Effector memory CD4-positive, alpha-beta T cell (primary cell): ENCODE data around the gene TTC3.
"Not testable (repeated sequence)": the region's sequence is repeated elsewhere in the genome, so short reads cannot be mapped to it uniquely, and the experiment has no call there.

Source experiments
- DNase-seq, 3 donors: peaks; one replicate each; pipeline ENCODE4 v3.0.0-alpha.2; 2020
- H3K27ac ChIP-seq: 2 replicates; pipeline ENCODE4 v1.7.0; 2013; ENCODE audit warnings: mild to moderate bottlenecking, low read length, moderate library complexity; ENCODE audit not compliant: insufficient read depth, poor library complexity, severe bottlenecking
- H3K27me3 ChIP-seq: replicated peaks from 2 replicates; pipeline ENCODE4 v1.7.0; 2013; ENCODE audit warnings: mild to moderate bottlenecking, low read length; ENCODE audit not compliant: insufficient read depth, control insufficient read depth, poor library complexity, severe bottlenecking
- H3K36me3 ChIP-seq: 2 replicates; pipeline ENCODE4 v1.7.0; 2013; ENCODE audit warnings: mild to moderate bottlenecking, low read length, moderate library complexity; ENCODE audit not compliant: control insufficient read depth, insufficient read depth
- H3K4me1 ChIP-seq: 2 replicates; pipeline ENCODE4 v1.7.0; 2013; ENCODE audit warnings: low read length, mild to moderate bottlenecking; ENCODE audit not compliant: control insufficient read depth, insufficient read depth, poor library complexity, severe bottlenecking
- H3K4me3 ChIP-seq: 2 replicates; pipeline ENCODE4 v1.7.0; 2013; ENCODE audit warnings: low read length, low read depth, mild to moderate bottlenecking; ENCODE audit not compliant: insufficient read depth, poor library complexity, severe bottlenecking
- H3K9me3 ChIP-seq: 2 replicates; pipeline ENCODE4 v1.7.0; 2013; ENCODE audit warnings: mild to moderate bottlenecking, low read length, moderate library complexity; ENCODE audit not compliant: control insufficient read depth

The TTC3 gene

DNA sequence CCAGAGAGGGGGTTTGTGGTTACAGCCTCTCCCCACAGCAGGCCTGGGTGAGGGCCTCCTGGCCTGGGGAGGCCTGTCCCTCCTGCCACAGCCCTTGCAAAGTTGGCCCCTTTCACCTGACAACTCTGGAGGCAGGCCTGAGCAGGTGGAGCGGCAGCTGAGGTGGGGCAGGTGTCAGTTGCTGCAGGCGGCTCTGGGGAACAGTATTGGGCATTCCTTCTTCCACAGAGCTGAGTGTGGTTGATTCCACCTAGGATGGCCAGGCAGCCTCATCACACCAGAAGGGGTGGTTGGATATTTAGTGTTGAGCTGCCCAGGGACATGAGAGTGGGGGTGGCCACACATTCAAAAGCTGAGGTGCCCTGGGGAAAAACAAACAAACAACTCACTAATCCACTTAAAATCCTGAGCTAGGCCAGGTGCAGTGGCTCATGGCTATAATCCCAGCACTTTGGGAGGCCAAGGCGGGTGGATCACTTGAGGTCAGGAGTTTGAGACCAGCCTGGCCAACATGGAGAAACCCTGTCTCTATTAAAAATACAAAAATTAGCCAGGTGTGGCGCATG, 31.3 kb upstream of the TTC3 start:
- Histone ChIP-seq H3K4me1 (peaks cover 4% of the 10 kb centered on the region), H3K27ac (no peak overlapping the region), H3K9me3 (no peaks in the 10 kb centered on the region), H3K27me3 (no peaks in the 10 kb centered on the region), H3K4me3 (no peak overlapping the region), H3K36me3 (no peaks in the 10 kb centered on the region)
- DNase-seq = no peak

DNA sequence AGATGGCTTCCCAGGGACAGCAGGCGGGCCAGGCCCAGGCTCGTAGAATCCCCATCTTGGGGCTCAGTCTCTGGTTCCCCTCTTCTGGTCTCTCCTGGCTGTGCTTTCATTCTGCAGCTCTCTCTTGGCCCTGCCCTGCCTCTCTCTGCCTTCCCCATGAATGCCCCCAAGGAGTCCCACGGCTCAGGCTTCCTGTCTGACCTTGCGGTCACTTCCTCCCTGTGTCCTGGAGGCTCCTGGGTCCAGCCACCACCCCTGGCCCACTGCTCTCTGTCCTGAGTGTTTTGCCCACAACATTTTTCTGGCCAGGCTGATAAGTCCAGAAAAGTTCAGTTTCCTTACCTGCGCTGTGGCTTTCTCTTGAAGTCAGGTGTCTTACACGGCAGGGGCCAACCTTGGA, 29.2 kb upstream of the TTC3 start:
- Histone ChIP-seq H3K27me3 (no peaks in the 10 kb centered on the region), H3K27ac (no peak overlapping the region), H3K4me3 (no peak overlapping the region), H3K36me3 (no peaks in the 10 kb centered on the region), H3K4me1 (peaks cover 4% of the 10 kb centered on the region), H3K9me3 (no peaks in the 10 kb centered on the region)
- no peak for DNase-seq

DNA sequence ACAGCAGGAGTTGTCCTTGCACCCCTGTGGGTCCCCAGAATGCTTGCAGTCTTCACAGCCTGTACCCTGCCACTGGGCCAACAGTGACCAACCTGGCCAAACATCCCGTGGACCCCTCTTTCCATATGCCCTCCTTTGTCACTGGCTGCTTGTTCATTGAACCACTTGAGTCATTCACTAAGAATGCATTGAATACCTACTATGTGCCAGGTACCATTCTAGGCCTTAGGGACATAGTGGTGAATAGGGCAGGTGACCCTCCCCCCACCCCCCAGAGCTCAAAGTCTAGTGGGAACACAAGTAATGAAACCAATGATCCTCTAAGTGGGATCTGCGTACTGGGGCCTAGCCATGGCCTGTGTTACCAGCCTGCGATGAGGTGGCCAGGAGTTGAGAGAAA, 28.4 kb upstream of the TTC3 start:
- Histone ChIP-seq H3K4me1 (peaks cover 4% of the 10 kb centered on the region), H3K27ac (no peak overlapping the region), H3K27me3 (no peaks in the 10 kb centered on the region), H3K9me3 (no peaks in the 10 kb centered on the region), H3K4me3 (no peak overlapping the region), H3K36me3 (no peaks in the 10 kb centered on the region)
- DNase-seq = no peak

DNA sequence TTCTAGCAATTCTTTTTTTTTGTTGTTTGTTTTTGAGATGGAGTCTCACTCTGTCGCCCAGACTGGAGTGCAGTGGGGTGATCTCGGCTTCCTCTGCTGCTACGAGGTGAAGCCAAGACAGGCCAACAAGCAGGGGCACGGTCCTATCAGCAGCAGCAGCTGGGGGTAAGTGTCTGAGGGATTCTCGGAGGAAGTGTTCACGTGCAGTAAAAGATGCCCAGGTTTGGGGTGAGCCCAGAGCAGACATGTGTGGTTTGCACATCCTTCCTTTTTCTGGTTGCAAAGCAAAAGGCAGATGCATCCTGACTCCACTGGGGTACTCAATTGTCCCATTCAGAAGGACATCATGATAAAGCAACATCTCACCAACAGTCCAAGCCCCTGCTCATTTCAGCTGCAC, 27.9 kb upstream of the TTC3 start:
- Histone ChIP-seq H3K36me3 (no peaks in the 10 kb centered on the region), H3K9me3 (no peaks in the 10 kb centered on the region), H3K27ac (no peak overlapping the region), H3K4me3 (no peak overlapping the region), H3K4me1 (peaks cover 4% of the 10 kb centered on the region), H3K27me3 (no peaks in the 10 kb centered on the region)
- DNase-seq = no peak

DNA sequence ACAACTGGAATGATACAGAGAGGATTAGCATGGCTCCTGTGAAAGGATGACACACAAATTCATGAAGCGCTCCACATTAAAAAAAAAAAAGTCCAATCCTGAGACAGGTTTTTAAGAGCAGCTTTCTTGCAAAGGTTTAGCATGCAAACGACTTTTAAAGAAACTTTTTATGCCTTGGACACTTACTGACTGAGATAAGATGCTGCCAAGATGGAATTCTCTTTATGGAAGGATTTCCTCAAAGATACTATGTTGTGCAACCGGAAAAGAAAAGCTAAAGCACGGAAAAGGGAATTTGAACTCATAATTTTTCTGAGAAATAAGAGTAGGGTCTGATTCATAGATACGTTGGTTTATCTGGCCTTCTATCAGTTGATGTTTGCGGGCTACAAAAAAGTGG, 27.5 kb upstream of the TTC3 start:
- Histone ChIP-seq H3K36me3 (no peaks in the 10 kb centered on the region), H3K27ac (no peak overlapping the region), H3K27me3 (no peaks in the 10 kb centered on the region), H3K4me1 (peaks cover 4% of the 10 kb centered on the region), H3K9me3 (no peaks in the 10 kb centered on the region), H3K4me3 (no peak overlapping the region)
- DNase-seq = no peak

DNA sequence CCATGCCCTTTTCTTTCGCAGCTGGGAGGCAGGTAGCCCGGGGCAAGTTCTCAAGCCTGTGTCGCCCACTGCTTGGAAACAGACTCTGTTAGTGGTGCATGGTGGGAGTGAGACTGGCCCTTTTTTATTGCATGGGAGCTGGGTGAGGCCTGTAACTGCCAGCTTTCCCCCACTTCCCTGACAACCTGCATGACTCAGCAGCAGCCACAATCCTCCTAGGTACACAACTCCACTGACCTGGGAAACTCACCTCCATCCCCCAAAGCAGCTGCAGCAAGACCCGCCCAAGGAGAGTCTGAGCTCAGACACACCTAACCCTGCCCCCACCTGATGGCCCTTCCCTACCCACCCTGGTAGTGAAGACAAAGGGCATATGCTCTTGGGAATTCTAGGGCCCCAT, 26.0 kb upstream of the TTC3 start:
- no peak overlapping the region for H3K27ac ChIP-seq
- H3K27me3 ChIP-seq = no peaks in the 10 kb centered on the region
- peaks cover 4% of the 10 kb centered on the region for H3K4me1 ChIP-seq
- H3K4me3 ChIP-seq = no peak overlapping the region
- DNase-seq = no peak
- H3K36me3 ChIP-seq = no peaks in the 10 kb centered on the region
- no peaks in the 10 kb centered on the region for H3K9me3 ChIP-seq

DNA sequence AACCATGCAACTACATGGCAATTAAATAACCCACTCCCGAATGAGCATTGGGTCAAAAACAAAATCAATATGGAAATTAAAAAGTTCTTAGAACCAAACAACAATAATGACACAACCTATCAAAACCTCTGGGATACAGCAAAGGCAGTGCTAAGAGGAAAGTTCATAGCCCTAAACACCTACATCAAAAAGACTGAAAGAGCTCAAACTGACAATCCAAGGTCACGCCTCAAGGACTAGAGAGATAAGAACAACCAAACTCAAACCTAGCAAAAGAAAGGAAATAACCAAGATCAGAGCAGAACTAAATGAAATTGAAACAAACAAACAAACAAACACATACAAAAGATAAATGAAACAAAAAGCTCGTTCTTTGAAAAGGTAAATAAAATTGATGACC, 23.3 kb upstream of the TTC3 start:
- H3K9me3 ChIP-seq, H3K36me3 ChIP-seq, H3K4me1 ChIP-seq, DNase-seq, H3K27ac ChIP-seq, H3K27me3 ChIP-seq, H3K4me3 ChIP-seq: not testable (repeated sequence)

DNA sequence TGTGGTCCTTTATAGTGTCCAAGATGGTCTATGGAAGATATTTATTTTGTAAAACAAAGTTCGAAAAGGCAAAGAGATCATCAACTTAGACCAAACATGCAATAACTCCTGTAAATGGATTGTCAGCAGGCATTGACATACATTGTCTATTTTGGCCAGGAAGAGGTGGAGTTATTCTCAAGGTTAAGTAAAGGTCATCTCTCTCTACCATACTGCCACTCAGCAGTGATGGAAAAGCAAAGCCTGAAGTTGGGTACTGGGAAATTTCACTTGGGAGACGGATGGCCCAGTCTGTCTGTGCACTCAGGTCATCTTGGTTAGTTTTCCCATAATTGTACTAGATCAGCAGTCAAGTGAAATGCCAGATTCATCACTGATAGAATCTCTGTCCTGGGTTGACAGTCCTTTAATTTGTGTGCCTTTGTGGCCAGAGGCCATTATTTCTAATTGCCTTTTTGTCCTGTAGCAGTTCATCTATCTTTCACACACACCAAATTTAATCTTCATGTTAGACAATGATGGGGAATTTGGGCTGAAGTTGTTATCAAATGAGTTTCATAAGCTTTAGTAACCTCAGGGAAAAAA, 17.7 kb upstream of the TTC3 start:
- H3K36me3 ChIP-seq = no peaks in the 10 kb centered on the region
- H3K4me3 ChIP-seq = no peak overlapping the region
- H3K4me1 ChIP-seq = no peaks in the 10 kb centered on the region
- H3K27ac ChIP-seq = no peak overlapping the region
- no peaks in the 10 kb centered on the region for H3K9me3 ChIP-seq
- no peak for DNase-seq
- H3K27me3 ChIP-seq = no peaks in the 10 kb centered on the region

DNA sequence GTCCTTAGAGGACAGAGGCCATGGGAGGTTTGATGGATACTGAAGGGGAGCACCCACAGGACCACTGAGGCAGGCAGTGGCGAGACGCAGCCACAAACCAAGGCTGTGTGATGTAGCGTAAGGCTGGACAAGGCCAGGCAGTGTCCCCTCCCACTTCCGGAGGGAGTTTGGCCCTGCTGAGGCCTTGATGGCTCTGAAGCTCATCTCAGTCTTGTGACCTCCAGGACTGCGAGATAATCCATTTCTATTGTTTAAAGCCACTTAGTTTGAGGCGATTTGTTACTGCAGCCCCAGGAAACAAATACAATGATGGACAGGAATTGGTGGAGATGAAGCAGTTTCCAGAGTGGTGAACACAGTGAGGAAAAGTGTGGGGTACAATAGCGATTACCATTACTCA, 15.4 kb upstream of the TTC3 start:
- Histone ChIP-seq H3K4me3 (no peak overlapping the region), H3K27ac (no peak overlapping the region), H3K27me3 (no peaks in the 10 kb centered on the region), H3K4me1 (no peaks in the 10 kb centered on the region), H3K9me3 (no peaks in the 10 kb centered on the region), H3K36me3 (no peaks in the 10 kb centered on the region)
- DNase-seq = no peak

DNA sequence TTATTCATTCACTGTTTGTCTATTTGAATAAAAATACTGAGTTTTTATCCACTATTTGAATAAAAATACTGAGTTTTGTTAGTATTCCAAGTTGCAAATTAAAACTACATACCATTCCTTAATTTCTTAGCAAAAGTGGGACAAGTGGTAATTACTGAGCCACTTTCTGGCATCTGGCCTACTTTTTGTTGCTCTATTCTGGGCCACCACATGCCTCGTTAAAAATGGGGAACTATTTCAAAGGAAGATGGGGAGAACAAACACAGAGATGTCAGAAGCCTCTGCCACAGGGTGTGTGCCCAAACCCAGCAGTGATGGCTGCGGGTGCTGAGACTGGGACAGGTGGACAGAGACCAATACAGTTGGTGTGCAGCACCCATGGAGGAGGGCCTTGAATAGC, 14.8 kb upstream of the TTC3 start:
- no peak overlapping the region for H3K4me3 ChIP-seq
- H3K4me1 ChIP-seq = no peaks in the 10 kb centered on the region
- DNase-seq = no peak
- H3K36me3 ChIP-seq = no peaks in the 10 kb centered on the region
- no peak overlapping the region for H3K27ac ChIP-seq
- no peaks in the 10 kb centered on the region for H3K9me3 ChIP-seq
- H3K27me3 ChIP-seq = no peaks in the 10 kb centered on the region
